A549 (cell line): Measurements from ENCODE around the gene RNF43.

Experiments used
- CTCF ChIP-seq: fragments of >200 bp; sonication (Bioruptor Twin); formaldehyde crosslinking; IDR thresholded peaks from 3 replicates; pipeline ENCODE4 v1.5.1; 2016
- POLR2A ChIP-seq: IDR thresholded peaks from 2 replicates; pipeline ENCODE4 v1.6.1; 2012; ENCODE audit warnings: mild to moderate bottlenecking, low read length
- USF2 ChIP-seq: fragments of 450-650 bp; IDR thresholded peaks from 2 replicates; pipeline ENCODE4 v1.6.1; 2014; ENCODE audit warnings: antibody characterized with exemption

DNA sequence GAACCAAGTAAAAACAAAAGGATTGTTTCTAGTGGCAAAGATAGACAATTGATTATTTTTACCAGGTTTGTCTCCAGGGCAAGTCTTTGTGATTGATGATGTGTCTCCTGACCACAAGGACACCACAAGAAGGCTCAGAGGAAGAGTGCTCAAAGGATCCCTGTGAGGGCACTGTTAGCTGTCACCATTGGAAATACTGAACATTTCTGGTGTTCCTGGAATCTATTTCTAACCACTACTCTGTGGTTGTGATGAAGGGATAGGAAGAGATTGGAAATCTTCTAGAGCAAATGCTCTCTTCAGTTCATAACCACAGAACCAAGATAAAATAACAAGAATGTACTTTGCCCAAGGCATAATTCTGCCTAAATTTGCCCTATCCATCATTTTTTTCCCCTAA is 15.3 kb downstream of the RNF43 start:
- TF ChIP-seq POLR2A (no peak), USF2 (no peak), CTCF (no peak)
